Vein endothelial cell (primary cell): Measurements from ENCODE around the gene TMBIM6. TPM values are rescaled to one million over a fixed set of nuclear protein-coding genes. Genes with fewer than 3 reads are reported as not detected.

Experiments used
- small RNA-seq: library from RNA; depleted of rRNA; stranded (forward); fragments of <200 nt; gene quantifications from one replicate; pipeline ENCODE3, GENCODE V24; 2012
- total RNA-seq: library from RNA; depleted of rRNA; stranded (reverse); fragments of >200 nt; gene quantifications from 2 replicates; pipeline ENCODE4 v1.2.3, GENCODE V29; 2012

Gene TMBIM6
- total RNA-seq = 376 and 434 TPM in 2 replicates

GRCh38 chr12:49740930-49741881, at the start of gene TMBIM6:
Gene TMBIM6, plus strand, starts transcription at chr12:49741557. Its CDS starts 10,937 bp downstream, at chr12:49752494.

GRCh38 chr12:49707128-49707811, 34.1 kb upstream of the TMBIM6 start, which contains the start of gene FMNL3:
Gene FMNL3, minus strand, starts transcription at chr12:49707405. Its CDS starts 225 bp downstream, at chr12:49707180.

Small RNA genes lying within 50 kb of the gene (small RNA-seq; reads per million reads assigned to genes)
- gene AC020612.2 (not detected), gene LSM6P2 (not detected)

Other genes starting within 250 kb of the TMBIM6 start
- under 0.01 TPM in 1 of 2 replicates, not detected in the other for gene KCNH3, start 202.5 kb upstream of the TMBIM6 start, total RNA-seq
- 68.9 and 78.4 TPM in 2 replicates for gene MCRS1, start 173.4 kb upstream of the TMBIM6 start, total RNA-seq
- 0.48 and 0.65 TPM in 2 replicates for gene FAM186B, start 135.9 kb upstream of the TMBIM6 start, total RNA-seq
- gene PRPF40B, start 118.0 kb upstream of the TMBIM6 start, total RNA-seq = 3.7 and 4.6 TPM in 2 replicates
- gene FMNL3, start 34.2 kb upstream of the TMBIM6 start, total RNA-seq = 135 and 136 TPM in 2 replicates
- gene NCKAP5L, start 86.9 kb downstream of the TMBIM6 start, total RNA-seq = 28.2 and 37.2 TPM in 2 replicates
- gene BCDIN3D, start 101.5 kb downstream of the TMBIM6 start, total RNA-seq = 2.6 and 3.4 TPM in 2 replicates
- not detected in 2 replicates for gene FAIM2, start 162.3 kb downstream of the TMBIM6 start, total RNA-seq
- gene AQP2, start 209.2 kb downstream of the TMBIM6 start, total RNA-seq = not detected in 2 replicates
- gene AQP5, start 220.3 kb downstream of the TMBIM6 start, total RNA-seq = 0.29 TPM in 1 of 2 replicates, not detected in the other
- gene AQP6, start 231.4 kb downstream of the TMBIM6 start, total RNA-seq = not detected in 2 replicates